Muscle layer of duodenum (tissue), 2 donors: ENCODE results near the gene MVB12B.

Experiments
- H3K27ac ChIP-seq: one replicate; pipeline ENCODE4 v1.7.0; 2013; ENCODE audit warnings: mild to moderate bottlenecking, low read length
- H3K27me3 ChIP-seq: one replicate; pipeline ENCODE4 v1.7.0; 2013; ENCODE audit warnings: low read depth, mild to moderate bottlenecking, control low read depth, low read length
- H3K36me3 ChIP-seq, 2 donors: one replicate each; pipeline ENCODE4 v1.7.0; 2013; ENCODE audit warnings: low read length in 2 of 2, control low read depth in 1 of 2, mild to moderate bottlenecking in 1 of 2; ENCODE audit not compliant: insufficient read depth in 2 of 2, control insufficient read depth in 1 of 2
- H3K4me1 ChIP-seq, 2 donors: one replicate each; pipeline ENCODE4 v1.7.0; 2013; ENCODE audit warnings: low read length in 2 of 2, mild to moderate bottlenecking in 2 of 2, control low read depth in 1 of 2, moderate library complexity in 1 of 2; ENCODE audit not compliant: insufficient read depth in 2 of 2, control insufficient read depth in 1 of 2
- H3K4me3 ChIP-seq, 2 donors: one replicate each; pipeline ENCODE4 v1.7.0; 2013; ENCODE audit warnings: low read length in 2 of 2, low read depth in 1 of 2, mild to moderate bottlenecking in 1 of 2
- H3K9me3 ChIP-seq, 2 donors: one replicate each; pipeline ENCODE4 v1.7.0; 2013; ENCODE audit warnings: low read length in 2 of 2, control low read depth in 1 of 2, mild to moderate bottlenecking in 1 of 2; ENCODE audit not compliant: control insufficient read depth in 1 of 2
- donor health status: healthy.

The MVB12B gene

DNA sequence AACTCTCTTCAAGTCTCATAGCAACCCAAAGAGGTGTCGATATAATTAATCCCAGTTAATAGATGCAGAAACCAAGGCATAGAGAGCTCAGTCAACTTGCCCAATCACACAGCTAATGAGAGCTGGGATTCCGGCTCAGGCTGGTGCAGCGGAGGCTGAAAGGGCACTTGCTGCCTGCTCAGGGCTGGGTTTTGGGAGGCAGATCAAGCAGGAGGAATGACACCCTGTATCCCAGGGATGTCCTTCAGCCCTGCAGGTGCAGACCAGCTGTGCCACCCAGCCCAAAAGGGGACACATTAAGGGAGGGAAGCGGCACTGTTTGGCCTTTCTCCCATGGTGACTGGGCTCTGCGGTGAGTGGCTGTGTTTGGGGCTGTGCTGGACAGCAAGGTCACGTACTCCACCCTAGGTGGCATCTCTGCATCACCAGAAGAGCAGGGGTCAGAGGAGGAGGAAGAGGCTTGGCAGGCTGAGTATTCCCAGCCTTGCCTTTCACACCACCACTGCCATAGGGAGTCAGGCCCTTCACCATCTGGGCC lies 124.1 kb downstream of the MVB12B start:
- no peaks in the 10 kb centered on the region for H3K9me3 ChIP-seq
- H3K4me3 ChIP-seq = no peak overlapping the region
- H3K36me3 ChIP-seq = peaks cover 0 to 15% of the 10 kb centered on the region in 2 donors
- H3K27ac ChIP-seq = no peak overlapping the region
- H3K4me1 ChIP-seq = no peaks in the 10 kb centered on the region
- no peaks in the 10 kb centered on the region for H3K27me3 ChIP-seq

DNA sequence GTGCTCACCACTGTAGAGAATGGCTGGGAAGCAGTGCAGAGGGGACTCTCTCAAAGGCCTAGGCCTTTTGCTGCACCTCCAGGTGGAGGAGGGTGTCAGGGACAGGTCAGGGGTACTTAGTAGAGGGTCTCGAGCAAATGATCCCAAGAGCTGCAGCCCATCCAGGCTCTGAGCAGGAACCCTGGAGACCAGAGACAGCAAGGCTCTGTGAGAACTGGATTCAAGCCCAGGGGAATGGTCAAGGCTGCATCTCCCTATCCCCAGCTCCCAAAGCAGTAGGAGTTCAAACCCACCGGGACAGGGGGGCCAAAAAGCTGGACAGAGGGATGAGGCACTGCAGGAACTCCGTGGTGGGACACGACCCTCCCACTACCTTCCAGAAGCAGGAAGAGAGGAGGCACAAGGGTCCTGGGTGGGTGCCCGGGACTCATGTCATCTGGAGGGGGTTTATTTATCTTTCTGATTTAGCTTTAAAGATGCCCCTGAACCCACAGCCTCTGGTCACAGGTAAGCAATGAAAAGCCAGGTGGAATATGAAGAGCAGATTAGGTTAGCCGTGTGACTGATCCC lies 124.8 kb downstream of the MVB12B start:
- H3K27ac ChIP-seq = no peak overlapping the region
- H3K36me3 ChIP-seq = peaks cover 0 to 15% of the 10 kb centered on the region in 2 donors
- no peaks in the 10 kb centered on the region for H3K9me3 ChIP-seq
- no peaks in the 10 kb centered on the region for H3K4me1 ChIP-seq
- no peak overlapping the region for H3K4me3 ChIP-seq
- H3K27me3 ChIP-seq = no peaks in the 10 kb centered on the region

DNA sequence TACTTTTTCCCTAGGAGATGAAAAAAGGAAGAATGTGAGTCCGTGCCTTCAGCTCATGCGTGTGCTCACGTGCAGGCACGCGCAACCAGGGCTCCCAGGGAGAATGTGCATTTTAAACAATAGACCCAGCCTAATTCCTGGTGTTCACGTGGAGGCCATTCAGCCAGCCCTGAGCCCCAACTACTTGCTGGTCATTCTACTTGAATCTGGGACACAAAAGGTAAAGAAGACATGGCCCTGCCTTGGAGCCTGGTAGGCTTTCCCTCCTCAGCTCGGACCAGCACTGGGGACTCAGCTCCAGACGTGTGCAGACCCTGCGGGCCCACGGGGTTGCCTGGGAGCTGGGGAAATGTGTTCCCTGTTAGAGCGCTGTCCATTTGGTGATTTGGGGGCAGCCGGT lies 125.5 kb downstream of the MVB12B start:
- peaks cover 0 to 15% of the 10 kb centered on the region in 2 donors for H3K36me3 ChIP-seq
- H3K27ac ChIP-seq = no peak overlapping the region
- no peak overlapping the region for H3K4me3 ChIP-seq
- no peaks in the 10 kb centered on the region for H3K9me3 ChIP-seq
- H3K27me3 ChIP-seq = no peaks in the 10 kb centered on the region
- no peaks in the 10 kb centered on the region for H3K4me1 ChIP-seq

DNA sequence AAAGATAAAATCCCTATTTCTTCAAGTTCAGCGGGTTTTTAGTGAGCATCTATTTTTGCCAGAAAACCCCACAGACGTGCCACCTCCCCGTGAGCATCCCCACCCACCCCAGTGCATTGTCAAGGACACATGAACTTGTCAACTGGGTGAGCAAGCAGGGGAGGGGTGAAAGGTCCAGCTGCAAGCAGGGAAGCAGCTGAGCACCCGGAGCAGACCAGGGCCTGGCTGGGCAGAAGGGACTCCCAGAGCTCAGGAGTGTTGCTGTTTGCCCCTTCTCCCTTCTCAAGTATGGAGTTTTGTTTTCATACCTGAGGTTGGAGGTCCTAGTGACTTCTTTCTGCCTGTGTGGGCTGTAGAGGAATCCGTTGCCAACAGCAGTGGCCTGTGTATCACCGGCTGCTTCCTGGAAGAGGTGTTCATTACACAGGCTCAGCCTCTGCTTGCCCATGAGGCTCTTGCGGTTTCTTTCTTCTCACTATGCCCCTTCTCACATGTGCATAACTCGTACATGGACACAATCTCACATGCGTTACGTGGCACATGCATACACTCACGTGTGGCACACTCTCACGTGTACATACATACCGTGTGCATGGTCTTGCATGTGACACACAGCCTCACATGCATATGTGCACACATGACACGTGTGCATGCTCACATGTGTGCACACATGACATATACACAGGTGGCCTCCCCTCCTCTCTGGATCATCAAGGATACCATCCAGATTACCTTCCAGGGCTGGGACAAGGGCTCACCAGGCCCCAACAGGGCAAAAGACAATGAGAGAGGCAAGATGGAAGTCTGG lies 126.7 kb downstream of the MVB12B start:
- H3K36me3 ChIP-seq = peaks cover 0 to 8% of the 10 kb centered on the region in 2 donors
- no peaks in the 10 kb centered on the region for H3K4me1 ChIP-seq
- H3K27ac ChIP-seq = no peak overlapping the region
- H3K27me3 ChIP-seq = no peaks in the 10 kb centered on the region
- H3K9me3 ChIP-seq = no peaks in the 10 kb centered on the region
- no peak overlapping the region for H3K4me3 ChIP-seq

DNA sequence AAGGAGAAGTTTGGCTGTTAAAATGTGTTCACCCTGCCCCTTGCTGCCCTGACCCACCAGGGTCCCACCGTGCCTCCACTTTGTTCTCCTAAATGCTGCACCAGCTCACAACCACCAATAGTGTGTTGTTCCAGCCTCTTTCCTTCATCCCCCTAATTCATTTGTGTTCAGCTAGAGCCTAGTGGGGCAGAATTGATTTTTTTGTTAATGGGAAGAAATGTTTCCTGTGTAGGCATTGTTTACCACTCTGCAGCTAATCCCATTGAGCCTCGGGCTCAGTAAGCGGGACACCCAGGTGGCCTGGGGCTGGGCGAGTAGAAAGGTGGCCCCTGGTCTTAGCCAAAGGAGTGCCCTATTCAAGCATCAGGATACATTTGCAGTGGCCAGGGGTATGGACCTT lies 127.6 kb downstream of the MVB12B start:
- no peak overlapping the region for H3K27ac ChIP-seq
- H3K4me3 ChIP-seq = no peak overlapping the region
- no peaks in the 10 kb centered on the region for H3K27me3 ChIP-seq
- H3K9me3 ChIP-seq = no peaks in the 10 kb centered on the region
- peaks cover 0 to 8% of the 10 kb centered on the region in 2 donors for H3K36me3 ChIP-seq
- H3K4me1 ChIP-seq = no peaks in the 10 kb centered on the region

DNA sequence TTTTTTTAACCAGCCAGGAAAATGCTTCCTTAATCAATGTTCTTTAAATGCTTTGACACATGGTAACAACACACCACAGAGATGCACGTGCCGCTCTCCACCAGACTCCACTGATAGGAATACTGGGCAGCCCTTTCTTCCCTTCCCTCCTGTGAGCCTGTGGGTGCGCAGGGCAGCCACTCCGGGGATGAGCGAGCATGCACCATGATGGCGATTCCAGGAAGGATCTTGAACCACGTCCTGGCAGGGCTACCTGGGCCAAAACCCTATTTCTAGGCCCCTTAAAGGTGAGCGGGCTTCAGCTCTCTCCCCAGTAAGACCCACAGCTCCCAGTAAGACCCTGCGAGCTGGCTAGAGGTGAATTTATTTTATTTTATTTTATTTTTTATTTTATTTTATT lies 128.2 kb downstream of the MVB12B start:
- no peaks in the 10 kb centered on the region for H3K27me3 ChIP-seq
- peaks cover 0 to 8% of the 10 kb centered on the region in 2 donors for H3K36me3 ChIP-seq
- no peaks in the 10 kb centered on the region for H3K9me3 ChIP-seq
- no peak overlapping the region for H3K4me3 ChIP-seq
- no peak overlapping the region for H3K27ac ChIP-seq
- H3K4me1 ChIP-seq = no peaks in the 10 kb centered on the region

DNA sequence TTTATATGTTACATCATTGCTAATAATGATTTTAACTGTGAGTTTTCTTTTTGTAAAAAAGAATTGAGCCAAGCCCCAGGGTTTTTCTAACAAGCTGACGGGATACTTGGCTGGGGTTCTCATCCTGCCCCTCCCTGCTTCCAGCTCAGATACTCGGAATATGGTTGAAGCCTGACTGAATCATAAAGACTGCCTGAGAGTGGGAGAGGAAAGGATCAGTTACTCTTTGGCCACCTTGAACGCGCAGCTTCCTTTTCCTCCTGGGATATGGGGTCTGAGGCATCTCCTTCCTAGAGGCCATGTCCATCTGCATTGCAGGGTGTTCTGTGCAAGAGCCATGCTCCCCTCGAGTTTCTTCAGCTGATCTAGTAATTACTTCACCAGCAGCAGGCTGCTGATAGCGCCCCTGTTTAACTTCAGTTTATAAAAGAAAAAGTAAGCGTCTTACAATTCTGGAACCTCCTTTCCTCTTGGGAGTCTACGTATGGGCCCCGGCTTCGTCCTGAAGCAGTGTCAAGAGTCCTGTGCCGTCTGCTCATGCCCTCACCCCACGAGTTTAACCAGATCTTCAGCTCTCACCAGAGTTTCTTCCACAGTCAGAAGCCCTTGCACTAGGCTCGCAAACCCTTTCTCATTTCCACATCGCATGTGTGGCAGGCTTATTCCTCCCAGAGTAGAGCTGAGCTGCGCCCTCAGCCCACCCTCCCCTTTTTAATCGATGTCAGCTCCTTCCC lies 130.0 kb downstream of the MVB12B start:
- no peak overlapping the region for H3K27ac ChIP-seq
- no peaks in the 10 kb centered on the region for H3K27me3 ChIP-seq
- no peak overlapping the region for H3K4me3 ChIP-seq
- no peaks in the 10 kb centered on the region for H3K36me3 ChIP-seq
- no peaks in the 10 kb centered on the region for H3K9me3 ChIP-seq
- H3K4me1 ChIP-seq = no peaks in the 10 kb centered on the region

DNA sequence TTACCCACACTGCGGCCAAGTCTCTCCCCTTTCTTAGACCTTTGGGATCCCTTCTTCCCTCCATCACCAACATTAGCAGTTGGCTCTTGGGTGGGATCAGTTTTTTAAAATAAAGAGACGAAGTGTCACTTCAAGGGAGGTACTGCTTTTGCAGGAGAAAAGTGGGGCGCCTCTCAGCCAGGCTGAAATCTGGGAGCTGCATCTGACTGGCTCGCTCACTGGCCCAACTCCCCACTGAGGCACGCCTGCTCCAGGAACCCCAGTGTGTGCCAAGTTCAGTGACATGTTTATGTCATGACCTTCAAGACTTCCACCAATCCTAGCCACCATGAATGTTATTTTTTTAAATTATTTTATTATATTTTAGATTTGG lies 130.5 kb downstream of the MVB12B start:
- H3K9me3 ChIP-seq = no peaks in the 10 kb centered on the region
- H3K4me1 ChIP-seq = no peaks in the 10 kb centered on the region
- no peak overlapping the region for H3K27ac ChIP-seq
- no peaks in the 10 kb centered on the region for H3K27me3 ChIP-seq
- H3K4me3 ChIP-seq = no peak overlapping the region
- H3K36me3 ChIP-seq = no peaks in the 10 kb centered on the region

DNA sequence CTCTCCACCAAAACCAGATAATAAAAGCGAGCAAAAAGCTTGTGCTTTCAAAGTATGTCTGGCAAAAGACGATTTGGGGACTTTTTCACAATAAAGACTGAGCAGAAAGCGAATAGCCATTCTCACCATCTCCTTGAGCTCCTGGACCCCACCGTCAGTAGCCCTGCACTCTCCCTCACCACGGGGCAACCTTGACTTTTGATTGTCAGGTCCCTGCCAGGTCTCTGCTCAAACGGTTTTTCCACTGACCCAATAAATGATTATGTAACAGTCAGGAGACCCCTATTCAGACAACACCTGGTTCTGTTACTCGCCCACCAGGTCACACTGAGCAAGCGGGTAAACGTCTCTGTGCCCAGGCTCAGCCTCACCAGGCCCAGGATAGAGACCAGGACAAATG lies 131.3 kb downstream of the MVB12B start:
- H3K27me3 ChIP-seq = no peaks in the 10 kb centered on the region
- H3K36me3 ChIP-seq = no peaks in the 10 kb centered on the region
- H3K9me3 ChIP-seq = no peaks in the 10 kb centered on the region

DNA sequence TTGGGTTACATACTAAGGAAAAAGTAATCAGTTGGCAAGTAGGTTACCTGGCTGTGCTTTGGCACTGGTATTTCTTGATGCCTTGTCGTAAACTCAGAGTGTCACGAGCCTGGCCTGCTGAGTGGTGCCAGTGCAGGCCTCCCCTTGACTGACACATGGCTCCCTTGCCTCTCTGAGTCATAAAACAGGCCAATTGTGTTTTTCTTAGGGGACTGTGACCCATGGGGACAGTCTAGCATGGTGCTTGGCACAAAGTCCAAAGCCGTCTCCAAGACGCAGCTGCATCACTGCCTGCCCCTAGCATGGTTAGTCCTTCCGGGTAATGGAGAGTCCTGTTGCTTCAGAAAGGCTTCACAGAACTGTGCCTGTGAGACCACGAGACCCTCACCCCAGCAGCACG lies 132.5 kb downstream of the MVB12B start:
- no peak overlapping the region for H3K27ac ChIP-seq
- H3K9me3 ChIP-seq = no peaks in the 10 kb centered on the region
- H3K27me3 ChIP-seq = no peaks in the 10 kb centered on the region
- H3K4me3 ChIP-seq = no peak overlapping the region
- no peaks in the 10 kb centered on the region for H3K4me1 ChIP-seq
- H3K36me3 ChIP-seq = no peaks in the 10 kb centered on the region

More for the DNA sequence above, 131.3 kb downstream of the MVB12B start:
- Histone ChIP-seq H3K4me1 (no peaks in the 10 kb centered on the region), H3K4me3 (no peak overlapping the region), H3K27ac (no peak overlapping the region)

DNA sequence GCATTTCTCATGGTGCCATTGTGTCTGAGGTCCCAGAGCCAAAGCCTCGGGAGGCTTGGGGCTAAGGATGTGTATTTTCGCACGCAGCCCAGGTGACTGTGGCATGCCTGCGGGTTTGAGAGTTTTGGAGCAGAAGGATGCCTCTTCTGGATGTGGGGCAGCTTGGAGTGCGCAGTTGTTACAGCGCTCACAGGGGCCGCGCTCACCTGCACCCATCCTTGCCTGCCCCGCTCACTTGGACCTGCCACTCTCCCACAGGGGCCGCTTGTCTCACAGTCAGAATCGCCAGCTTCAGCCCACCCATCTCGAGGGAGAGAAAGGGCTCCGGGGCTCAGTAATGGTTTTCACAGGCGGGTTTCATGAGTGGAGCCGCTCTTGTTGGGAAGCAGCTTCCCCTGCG lies 132.9 kb downstream of the MVB12B start:
- Histone ChIP-seq H3K36me3 (no peaks in the 10 kb centered on the region), H3K9me3 (no peaks in the 10 kb centered on the region), H3K27ac (no peak overlapping the region), H3K27me3 (no peaks in the 10 kb centered on the region), H3K4me1 (no peaks in the 10 kb centered on the region), H3K4me3 (no peak overlapping the region)
